ENCODE results near the gene GAPDH.
A peak's percentile ranks its signal among the peaks of the same experiment; 100 is the strongest.
"Not testable (repeated sequence)": the region's sequence is repeated elsewhere in the genome, so short reads cannot be mapped to it uniquely, and the experiment has no call there.

Gene GAPDH

GRCh38 chr12:6569312-6569711, 35.0 kb downstream of the GAPDH start:
- no peak for DNase-seq

- no peak for DNase-seq
These were observed 35.5 kb downstream of the GAPDH start for GRCh38 chr12:6569786-6570185.

GRCh38 chr12:6570264-6570887, 36.1 kb downstream of the GAPDH start:
- peak; percentile 54 for DNase-seq

GRCh38 chr12:6573001-6573400, 38.7 kb downstream of the GAPDH start:
- DNase-seq: no peak

GRCh38 chr12:6574576-6575295, 40.4 kb downstream of the GAPDH start:
- no peak for DNase-seq

GRCh38 chr12:6575648-6576047, 41.3 kb downstream of the GAPDH start:
- no peak for DNase-seq

- DNase-seq: no peak
These were observed 47.9 kb downstream of the GAPDH start for GRCh38 chr12:6582196-6582595.

- DNase-seq: no peak
These were observed 48.6 kb downstream of the GAPDH start for GRCh38 chr12:6582959-6583358.

GRCh38 chr12:6584293-6584692, 50.0 kb downstream of the GAPDH start:
- DNase-seq: no peak

GRCh38 chr12:6586569-6586968, 52.3 kb downstream of the GAPDH start:
- DNase-seq: not testable (repeated sequence)
